Measurements from ENCODE around the gene BANF2.

The BANF2 gene

GRCh38 chr20:17733767-17734304, 34.1 kb downstream of the BANF2 start:
- H3K4me3 ChIP-seq (ENCODE audit: low read depth, low read length): no peak overlapping the region
- no peak for DNase-seq (ENCODE audit: low read depth)
- no peak for TF ChIP-seq CTCF (conservative IDR thresholded peaks at IDR 0.05; ENCODE audit: low read depth, low read length)

- no peak for DNase-seq (ENCODE audit: low read depth)
- H3K4me3 ChIP-seq (ENCODE audit: low read depth, low read length): no peak overlapping the region
- no peak for TF ChIP-seq CTCF (conservative IDR thresholded peaks at IDR 0.05; ENCODE audit: low read depth, low read length)
Observed at GRCh38 chr20:17734374-17734773, 34.6 kb downstream of the BANF2 start.

- no peak for TF ChIP-seq CTCF (conservative IDR thresholded peaks at IDR 0.05; ENCODE audit: low read depth, low read length)
- DNase-seq (ENCODE audit: low read depth): peak; percentile 64
- no peak overlapping the region for H3K4me3 ChIP-seq (ENCODE audit: low read depth, low read length)
Observed at GRCh38 chr20:17735206-17735804, 35.5 kb downstream of the BANF2 start.

- no peak for DNase-seq (ENCODE audit: low read depth)
- no peak for TF ChIP-seq CTCF (conservative IDR thresholded peaks at IDR 0.05; ENCODE audit: low read depth, low read length)
Observed at GRCh38 chr20:17735959-17736621, 36.3 kb downstream of the BANF2 start.

GRCh38 chr20:17738154-17738553, 38.4 kb downstream of the BANF2 start:
- TF ChIP-seq CTCF (conservative IDR thresholded peaks at IDR 0.05; ENCODE audit: low read depth, low read length): no peak
- DNase-seq (ENCODE audit: low read depth): no peak
- H3K4me3 ChIP-seq (ENCODE audit: low read depth, low read length): no peak overlapping the region

More at GRCh38 chr20:17735959-17736621, 36.3 kb downstream of the BANF2 start:
- no peak overlapping the region for H3K4me3 ChIP-seq (ENCODE audit: low read depth, low read length)

GRCh38 chr20:17741220-17741619, 41.5 kb downstream of the BANF2 start:
- no peak overlapping the region for H3K4me3 ChIP-seq (ENCODE audit: low read depth, low read length)
- no peak for TF ChIP-seq CTCF (conservative IDR thresholded peaks at IDR 0.05; ENCODE audit: low read depth, low read length)
- DNase-seq (ENCODE audit: low read depth): no peak

GRCh38 chr20:17742731-17743130, 43.0 kb downstream of the BANF2 start:
- no peak overlapping the region for H3K4me3 ChIP-seq (ENCODE audit: low read depth, low read length)
- no peak for DNase-seq (ENCODE audit: low read depth)

More at GRCh38 chr20:17742731-17743130, 43.0 kb downstream of the BANF2 start:
- TF ChIP-seq CTCF (conservative IDR thresholded peaks at IDR 0.05; ENCODE audit: low read depth, low read length): no peak

All from choroid plexus epithelial cell (primary cell).